Left ventricle myocardium inferior (tissue), 1 donor: Measurements from ENCODE around the gene NKX2-2. TPM values are rescaled to one million over a fixed set of nuclear protein-coding genes. Genes with fewer than 3 reads are reported as not detected.

Source experiments
- DNase-seq: peaks from one replicate; pipeline ENCODE4 v3.0.0-alpha.2; 2020
- H3K27ac ChIP-seq: fragments of 200-600 bp; replicated peaks from 2 replicates; pipeline ENCODE4 v1.8.0; 2021
- H3K27me3 ChIP-seq: fragments of 200-600 bp; 2 replicates; pipeline ENCODE4 v1.8.0; 2021; ENCODE audit warnings: low read depth
- H3K36me3 ChIP-seq: fragments of 200-600 bp; 2 replicates; pipeline ENCODE4 v1.8.0; 2021
- H3K4me1 ChIP-seq: fragments of 200-600 bp; 2 replicates; pipeline ENCODE4 v1.8.0; 2021
- H3K4me3 ChIP-seq: fragments of 200-600 bp; 2 replicates; pipeline ENCODE4 v1.8.0; 2021; ENCODE audit warnings: mild to moderate bottlenecking, moderate library complexity
- H3K9me3 ChIP-seq: fragments of 200-600 bp; replicated peaks from 2 replicates; pipeline ENCODE4 v1.8.0; 2021
- intact Hi-C: fragments of 100-400 bp; cut with micrococcal nuclease; formaldehyde crosslinking; loops from one replicate; pipeline ENCODE4 v1.11.0; 2022
- total RNA-seq: library from RNA; stranded (reverse); fragmentation: NEBNext Ultra II Directional; extraction: Animal tissue kit (Norgen Biotek cat#: 25700); gene quantifications from one replicate; pipeline ENCODE4 v1.2.1, GENCODE V29; 2021
- TF ChIP-seq, protein P1 (sequence below): fragments of 200-600 bp; IDR thresholded peaks from 2 replicates; pipeline ENCODE4 v1.8.0; 2021; ENCODE audit warnings: antibody characterized with exemption, mild to moderate bottlenecking, borderline replicate concordance
- donor health status: DM: no; HTN: yes; CAD: no; lungs with severe emphysema.

The NKX2-2 gene
- total RNA-seq, 1 donor from 2014 or later: not detected

GRCh38 chr20:21505810-21506530, 7.9 kb downstream of the NKX2-2 start:
- Histone ChIP-seq H3K4me1 (peaks cover 35% of the 10 kb centered on the region), H3K27me3 (peaks cover 100% of the 10 kb centered on the region), H3K4me3 (peak overlapping the region; percentile 60), H3K27ac (no peak overlapping the region), H3K9me3 (no peaks in the 10 kb centered on the region), H3K36me3 (no peaks in the 10 kb centered on the region)
- no peak for DNase-seq
- intact Hi-C loops: loop anchor here (5.0 to 10.0 kb wide), 2 partner anchors 269 to 651 kb away; no protein-coding TSS in a partner anchor
- TF ChIP-seq, protein P1, sequence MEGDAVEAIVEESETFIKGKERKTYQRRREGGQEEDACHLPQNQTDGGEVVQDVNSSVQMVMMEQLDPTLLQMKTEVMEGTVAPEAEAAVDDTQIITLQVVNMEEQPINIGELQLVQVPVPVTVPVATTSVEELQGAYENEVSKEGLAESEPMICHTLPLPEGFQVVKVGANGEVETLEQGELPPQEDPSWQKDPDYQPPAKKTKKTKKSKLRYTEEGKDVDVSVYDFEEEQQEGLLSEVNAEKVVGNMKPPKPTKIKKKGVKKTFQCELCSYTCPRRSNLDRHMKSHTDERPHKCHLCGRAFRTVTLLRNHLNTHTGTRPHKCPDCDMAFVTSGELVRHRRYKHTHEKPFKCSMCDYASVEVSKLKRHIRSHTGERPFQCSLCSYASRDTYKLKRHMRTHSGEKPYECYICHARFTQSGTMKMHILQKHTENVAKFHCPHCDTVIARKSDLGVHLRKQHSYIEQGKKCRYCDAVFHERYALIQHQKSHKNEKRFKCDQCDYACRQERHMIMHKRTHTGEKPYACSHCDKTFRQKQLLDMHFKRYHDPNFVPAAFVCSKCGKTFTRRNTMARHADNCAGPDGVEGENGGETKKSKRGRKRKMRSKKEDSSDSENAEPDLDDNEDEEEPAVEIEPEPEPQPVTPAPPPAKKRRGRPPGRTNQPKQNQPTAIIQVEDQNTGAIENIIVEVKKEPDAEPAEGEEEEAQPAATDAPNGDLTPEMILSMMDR: peak; percentile 71

GRCh38 chr20:21505161-21505809, 8.6 kb downstream of the NKX2-2 start:
- peak; percentile 48 for DNase-seq
- no peaks in the 10 kb centered on the region for H3K36me3 ChIP-seq
- no peak overlapping the region for H3K27ac ChIP-seq
- H3K4me3 ChIP-seq: peak overlapping the region; percentile 60
- peaks cover 100% of the 10 kb centered on the region for H3K27me3 ChIP-seq
- TF ChIP-seq, protein P1: peak; percentile 96
- no peaks in the 10 kb centered on the region for H3K9me3 ChIP-seq
- H3K4me1 ChIP-seq: peaks cover 28% of the 10 kb centered on the region
- intact Hi-C loops: loop anchor here (5.0 to 10.0 kb wide), 2 partner anchors 268 to 650 kb away; no protein-coding TSS in a partner anchor

- intact Hi-C loops: loop anchor here (10.0 kb wide), 1 partner anchor 650 kb away; no protein-coding TSS in a partner anchor
- H3K36me3 ChIP-seq: no peaks in the 10 kb centered on the region
- DNase-seq: no peak
- peaks cover 100% of the 10 kb centered on the region for H3K27me3 ChIP-seq
- H3K4me3 ChIP-seq: no peak overlapping the region
- no peak overlapping the region for H3K27ac ChIP-seq
- no peaks in the 10 kb centered on the region for H3K9me3 ChIP-seq
- H3K4me1 ChIP-seq: peaks cover 19% of the 10 kb centered on the region
- TF ChIP-seq, protein P1: no peak
Observed at GRCh38 chr20:21504323-21504722, 9.5 kb downstream of the NKX2-2 start.

DNA sequence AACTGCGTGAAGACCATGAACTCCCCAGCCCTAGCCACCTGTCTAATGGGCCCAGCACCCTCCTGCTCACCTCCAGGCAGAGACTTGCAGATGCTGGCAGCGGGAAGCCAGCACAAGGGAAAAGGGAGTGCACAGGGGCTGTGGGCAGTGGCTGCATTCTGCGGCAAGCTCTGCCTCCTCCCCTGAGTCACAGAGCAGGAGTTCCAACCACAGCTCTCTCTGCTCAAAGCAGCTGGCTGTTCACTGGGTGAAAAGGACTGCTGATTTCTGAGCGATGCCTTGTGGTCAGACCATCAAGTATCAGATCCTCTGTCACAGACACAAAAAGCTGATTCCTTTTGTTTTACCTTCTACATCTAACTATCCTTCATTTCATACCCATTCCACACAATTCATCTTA, 10.5 kb downstream of the NKX2-2 start:
- Histone ChIP-seq H3K27ac (no peak overlapping the region), H3K27me3 (peaks cover 100% of the 10 kb centered on the region), H3K9me3 (no peaks in the 10 kb centered on the region), H3K36me3 (no peaks in the 10 kb centered on the region), H3K4me3 (no peak overlapping the region), H3K4me1 (peaks cover 15% of the 10 kb centered on the region)
- DNase-seq: no peak
- intact Hi-C loops: loop anchor here (10.0 kb wide), 1 partner anchor 649 kb away; no protein-coding TSS in a partner anchor
- TF ChIP-seq, protein P1: no peak

GRCh38 chr20:21501184-21501583, 12.7 kb downstream of the NKX2-2 start:
- intact Hi-C loops: loop anchor here (10.0 kb wide), 1 partner anchor 646 kb away; no protein-coding TSS in a partner anchor
- Histone ChIP-seq H3K27ac (no peak overlapping the region), H3K36me3 (no peaks in the 10 kb centered on the region), H3K4me1 (peaks cover 13% of the 10 kb centered on the region), H3K4me3 (no peak overlapping the region), H3K27me3 (peaks cover 100% of the 10 kb centered on the region), H3K9me3 (no peaks in the 10 kb centered on the region)
- DNase-seq: no peak
- TF ChIP-seq, protein P1: no peak
